AG04450 (cell line): Measurements from ENCODE around the gene ADCY5. TPM values are rescaled to one million over a fixed set of nuclear protein-coding genes. Genes with fewer than 3 reads are reported as not detected.

Source experiments
- CTCF ChIA-PET: fragments of 300-600, 350-600 bp; formaldehyde crosslinking; extraction: SDS; loops from one replicate; lab custom pipeline; 2022; ENCODE audit warnings: antibody characterized with exemption, inconsistent platforms; lab: Charles Lee
- POLR2A ChIA-PET: fragments of 350-600 bp; formaldehyde crosslinking; extraction: SDS; loops from one replicate; lab custom pipeline; 2021; ENCODE audit warnings: antibody characterized with exemption, inconsistent platforms; lab: Yijun Ruan, JAX
- DNase-seq: peaks from one replicate; pipeline ENCODE4 v3.0.0-alpha.2; 2011; ENCODE audit warnings: low read depth, low spot score
- H3K27ac ChIP-seq: one replicate; pipeline ENCODE4 v1.5.1; 2012; ENCODE audit warnings: low read depth, low read length, control low read depth
- H3K27me3 ChIP-seq: one replicate; pipeline ENCODE4 v1.6.0; 2012; ENCODE audit warnings: low read length; ENCODE audit not compliant: control insufficient read depth, insufficient read depth
- H3K4me3 ChIP-seq: 2 replicates; pipeline ENCODE4 v1.5.1; 2011; ENCODE audit warnings: mild to moderate bottlenecking, low read depth, low read length, control low read depth
- H3K9me3 ChIP-seq: 2 replicates; pipeline ENCODE4 v1.5.1; 2012; ENCODE audit warnings: low read length; ENCODE audit not compliant: control insufficient read depth, insufficient read depth
- CTCF ChIP-seq: IDR thresholded peaks from 2 replicates; pipeline ENCODE4 v1.5.1; 2011; ENCODE audit warnings: low read depth, low read length, control low read depth, inconsistent platforms
- polyA plus RNA-seq: library from polyadenylated mRNA; depleted of rRNA; stranded (reverse); fragments of >200 nt; gene quantifications from 2 replicates; pipeline ENCODE4 v1.2.3, GENCODE V29; 2011

Gene ADCY5
- polyA plus RNA-seq, 1 experiment, result 0.20 TPM

- peaks cover 42% of the 10 kb centered on the region for H3K27me3 ChIP-seq
- TF ChIP-seq CTCF, result no peak
- DNase-seq, result no peak
- ChIA-PET CTCF (no interaction called here), POLR2A (no interaction called here)
- no peak overlapping the region for H3K4me3 ChIP-seq
- no peak overlapping the region for H3K27ac ChIP-seq
- H3K9me3 ChIP-seq, result no peaks in the 10 kb centered on the region
These were observed 51.8 kb downstream of the ADCY5 start for GRCh38 chr3:123397050-123397590.

- no peak for DNase-seq
- Histone ChIP-seq H3K9me3 (no peaks in the 10 kb centered on the region), H3K27ac (no peak overlapping the region), H3K4me3 (no peak overlapping the region), H3K27me3 (peaks cover 45% of the 10 kb centered on the region)
- ChIA-PET POLR2A (no interaction called here), CTCF (no interaction called here)
- TF ChIP-seq CTCF, result no peak
These were observed 52.5 kb downstream of the ADCY5 start for GRCh38 chr3:123396171-123397049.

GRCh38 chr3:123395235-123395634, 53.7 kb downstream of the ADCY5 start:
- DNase-seq, result no peak
- ChIA-PET POLR2A (no interaction called here), CTCF (no interaction called here)
- Histone ChIP-seq H3K27ac (no peak overlapping the region), H3K4me3 (no peak overlapping the region), H3K9me3 (no peaks in the 10 kb centered on the region), H3K27me3 (peaks cover 47% of the 10 kb centered on the region)
- no peak for TF ChIP-seq CTCF

GRCh38 chr3:123394391-123395020, 54.4 kb downstream of the ADCY5 start:
- Histone ChIP-seq H3K27ac (no peak overlapping the region), H3K27me3 (peaks cover 46% of the 10 kb centered on the region), H3K4me3 (no peak overlapping the region), H3K9me3 (no peaks in the 10 kb centered on the region)
- POLR2A ChIA-PET, result no interaction called here
- CTCF ChIA-PET, result no interaction called here
- TF ChIP-seq CTCF, result no peak
- no peak for DNase-seq
